ENCODE measurements around the gene DPH7.
"Not testable (repeated sequence)": the region's sequence is repeated elsewhere in the genome, so short reads cannot be mapped to it uniquely, and the experiment has no call there.

Gene DPH7

DNA sequence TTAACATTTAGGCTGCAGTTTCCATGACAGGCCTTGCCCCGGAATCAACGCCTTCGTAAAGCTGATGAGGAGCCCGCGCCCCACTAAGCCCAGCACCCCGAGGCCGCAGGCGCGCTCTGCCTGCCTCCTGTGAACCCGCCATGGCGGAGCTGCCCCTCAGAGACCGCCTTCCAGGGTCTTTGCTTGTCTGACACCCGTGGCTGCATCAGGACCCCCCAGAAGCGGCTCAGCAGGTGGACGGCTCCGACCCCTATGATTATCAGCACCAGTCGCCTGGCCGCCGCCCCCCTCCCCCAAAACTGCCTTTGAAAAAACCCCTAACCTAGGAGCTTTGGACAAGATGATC lies 507 bp upstream of the DPH7 start:
- Histone ChIP-seq H3K27ac (ENCODE audit: low read depth, low read length) (peak overlapping the region; percentile 58; the same call in 1 of the 2 replicates), H3K9me3 (ENCODE audit: control insufficient read depth, insufficient read depth, low read depth, low read length) (no peaks in the 10 kb centered on the region), H3K36me3 (ENCODE audit: control insufficient read depth, insufficient read depth, low read length) (peaks cover 62% of the 10 kb centered on the region), H3K27me3 (ENCODE audit: control insufficient read depth, insufficient read depth, low read length) (no peaks in the 10 kb centered on the region), H3K4me1 (ENCODE audit: control insufficient read depth, insufficient read depth, low read length) (peaks cover 31% of the 10 kb centered on the region), H3K9ac (ENCODE audit: low read length) (peak overlapping the region; percentile 61), H3K4me3 (ENCODE audit: low read depth, low read length) (peak overlapping the region; percentile 100)

DNA sequence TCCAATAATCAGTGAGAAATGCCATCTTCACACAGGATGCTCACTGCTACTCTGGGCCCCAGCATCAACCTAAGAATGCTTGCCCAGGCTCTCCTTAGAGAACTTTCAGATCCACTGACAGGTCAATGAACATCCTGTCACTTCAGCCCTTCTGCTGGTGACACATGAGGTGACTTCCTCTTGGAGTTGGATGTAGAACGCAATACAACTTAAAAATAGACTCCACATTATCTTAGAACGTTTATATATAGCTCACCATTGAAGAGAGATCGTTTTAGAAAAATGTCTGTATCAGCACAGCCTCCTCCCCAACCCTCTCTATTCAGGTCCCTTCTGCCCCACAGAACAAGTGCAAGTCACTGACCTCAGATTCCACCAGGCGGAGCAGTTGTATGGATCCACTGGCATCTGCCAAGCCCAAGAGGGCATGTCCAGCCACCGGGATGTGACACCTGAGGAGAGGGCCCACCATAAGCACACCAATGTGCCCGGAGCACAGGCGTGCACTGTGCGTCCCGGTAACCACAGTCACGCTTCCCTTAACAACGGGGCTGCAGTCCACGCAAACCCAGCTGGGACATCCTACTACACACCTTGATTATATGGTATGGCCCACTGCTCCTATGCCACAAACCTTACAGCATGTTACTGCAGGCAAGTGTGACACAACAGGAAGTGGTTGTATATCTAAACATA lies 2.9 kb downstream of the DPH7 start:
- H3K4me1 ChIP-seq (ENCODE audit: control insufficient read depth, insufficient read depth, low read length) = peaks cover 24% of the 10 kb centered on the region
- H3K9ac ChIP-seq (ENCODE audit: low read length) = no peak overlapping the region
- H3K27me3 ChIP-seq (ENCODE audit: control insufficient read depth, insufficient read depth, low read length) = no peaks in the 10 kb centered on the region
- peaks cover 49% of the 10 kb centered on the region for H3K36me3 ChIP-seq (ENCODE audit: control insufficient read depth, insufficient read depth, low read length)
- H3K9me3 ChIP-seq (ENCODE audit: control insufficient read depth, insufficient read depth, low read depth, low read length) = no peaks in the 10 kb centered on the region
- H3K27ac ChIP-seq (ENCODE audit: low read depth, low read length) = no peak overlapping the region
- no peak overlapping the region for H3K4me3 ChIP-seq (ENCODE audit: low read depth, low read length)

DNA sequence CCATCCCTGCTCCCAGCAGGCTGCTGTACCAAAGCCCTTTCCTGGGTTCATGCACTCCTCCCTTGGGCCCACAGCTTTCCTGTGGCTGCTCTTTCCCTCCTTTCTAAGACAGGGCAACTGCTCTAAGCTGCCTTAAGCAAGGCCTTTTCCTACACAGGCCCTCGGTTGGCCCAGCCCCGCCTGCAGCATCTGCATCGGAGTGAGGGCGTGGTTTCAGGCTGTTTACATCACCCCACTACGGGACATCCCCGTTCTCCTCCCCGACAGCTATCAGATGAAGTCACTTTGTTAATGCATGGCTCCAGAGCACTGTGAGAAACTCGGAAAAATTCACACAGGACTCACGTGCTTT lies 3.4 kb downstream of the DPH7 start:
- Histone ChIP-seq H3K27ac (ENCODE audit: low read depth, low read length) (no peak overlapping the region), H3K9ac (ENCODE audit: low read length) (no peak overlapping the region), H3K36me3 (ENCODE audit: control insufficient read depth, insufficient read depth, low read length) (peaks cover 52% of the 10 kb centered on the region), H3K4me3 (ENCODE audit: low read depth, low read length) (no peak overlapping the region), H3K27me3 (ENCODE audit: control insufficient read depth, insufficient read depth, low read length) (no peaks in the 10 kb centered on the region), H3K4me1 (ENCODE audit: control insufficient read depth, insufficient read depth, low read length) (peaks cover 19% of the 10 kb centered on the region), H3K9me3 (ENCODE audit: control insufficient read depth, insufficient read depth, low read depth, low read length) (no peaks in the 10 kb centered on the region)

DNA sequence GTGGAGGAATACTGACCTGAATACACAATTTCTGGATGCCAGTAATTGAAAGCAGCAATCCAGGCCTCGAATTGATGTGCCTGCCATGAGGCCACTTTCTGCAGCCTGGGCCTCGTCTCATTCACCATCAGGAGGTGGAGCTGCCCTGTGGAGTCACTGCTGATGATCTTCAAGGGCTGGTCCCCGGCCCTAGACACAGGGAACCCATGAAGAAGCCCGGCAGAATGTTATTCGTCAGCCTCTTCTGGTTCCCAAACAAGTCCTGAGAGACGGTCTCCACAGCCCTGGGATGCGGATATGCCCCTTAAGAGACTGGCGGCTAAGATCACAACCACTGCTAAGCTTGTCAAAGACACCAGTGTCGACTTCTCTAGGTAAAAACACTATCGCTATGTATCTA lies 4.5 kb downstream of the DPH7 start:
- H3K27me3 ChIP-seq (ENCODE audit: control insufficient read depth, insufficient read depth, low read length) = no peaks in the 10 kb centered on the region
- H3K9ac ChIP-seq (ENCODE audit: low read length) = no peak overlapping the region
- peaks cover 11% of the 10 kb centered on the region for H3K4me1 ChIP-seq (ENCODE audit: control insufficient read depth, insufficient read depth, low read length)
- peaks cover 54% of the 10 kb centered on the region for H3K36me3 ChIP-seq (ENCODE audit: control insufficient read depth, insufficient read depth, low read length)
- H3K9me3 ChIP-seq (ENCODE audit: control insufficient read depth, insufficient read depth, low read depth, low read length) = no peaks in the 10 kb centered on the region
- H3K27ac ChIP-seq (ENCODE audit: low read depth, low read length) = no peak overlapping the region
- H3K4me3 ChIP-seq (ENCODE audit: low read depth, low read length) = no peak overlapping the region

DNA sequence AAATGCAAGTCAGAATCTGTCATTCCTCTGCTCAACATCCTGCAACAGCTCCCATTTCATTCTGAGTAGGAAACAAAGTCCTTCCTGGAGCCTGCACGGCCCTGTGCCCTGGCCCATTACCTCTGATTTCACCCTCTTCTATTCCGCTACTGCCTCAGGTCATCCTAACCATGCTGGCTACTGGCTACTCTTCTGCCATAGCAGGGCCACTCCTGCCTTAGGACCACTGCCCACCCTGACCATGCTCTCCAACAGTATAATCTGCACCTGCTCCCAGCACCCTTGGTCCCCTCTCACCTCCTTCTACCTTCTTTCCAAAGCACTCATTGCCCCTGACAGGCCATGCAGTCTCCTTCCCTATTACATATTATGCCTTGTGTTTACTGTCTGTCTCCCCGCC lies 8.2 kb downstream of the DPH7 start:
- Histone ChIP-seq H3K27ac (ENCODE audit: low read depth, low read length) (no peak overlapping the region), H3K36me3 (ENCODE audit: control insufficient read depth, insufficient read depth, low read length) (peaks cover 48% of the 10 kb centered on the region), H3K4me3 (ENCODE audit: low read depth, low read length) (no peak overlapping the region), H3K4me1 (ENCODE audit: control insufficient read depth, insufficient read depth, low read length) (no peaks in the 10 kb centered on the region), H3K27me3 (ENCODE audit: control insufficient read depth, insufficient read depth, low read length) (no peaks in the 10 kb centered on the region), H3K9ac (ENCODE audit: low read length) (no peak overlapping the region), H3K9me3 (ENCODE audit: control insufficient read depth, insufficient read depth, low read depth, low read length) (no peaks in the 10 kb centered on the region)

DNA sequence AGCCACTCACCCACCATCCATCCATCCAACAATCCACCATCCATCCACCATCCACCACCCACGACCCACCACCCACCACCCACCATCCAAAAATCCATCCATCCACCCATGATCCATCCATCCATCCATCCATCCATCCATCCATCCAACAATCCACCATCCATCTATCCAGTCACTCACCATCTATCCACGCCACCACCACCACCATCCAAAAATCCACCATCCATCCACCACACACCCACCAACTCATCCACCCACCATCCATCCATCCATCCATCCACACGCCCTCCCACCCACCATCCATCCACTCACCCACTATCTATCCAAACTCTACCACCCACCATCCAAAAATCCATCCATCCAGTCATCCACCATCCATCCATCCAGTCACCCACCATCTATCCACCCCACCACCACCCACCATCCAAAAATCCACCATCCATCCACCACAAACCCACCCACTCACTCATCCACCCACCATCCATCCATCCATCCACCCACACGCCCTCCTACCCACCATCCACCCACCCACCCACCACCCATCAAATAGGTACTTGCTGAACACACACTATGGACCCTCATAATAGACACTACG lies 9.0 kb downstream of the DPH7 start:
- Histone ChIP-seq H3K36me3 (ENCODE audit: control insufficient read depth, insufficient read depth, low read length) (peaks cover 43% of the 10 kb centered on the region), H3K27ac (ENCODE audit: low read depth, low read length) (no peak overlapping the region), H3K27me3 (ENCODE audit: control insufficient read depth, insufficient read depth, low read length) (no peaks in the 10 kb centered on the region), H3K4me1 (ENCODE audit: control insufficient read depth, insufficient read depth, low read length) (no peaks in the 10 kb centered on the region), H3K9me3 (ENCODE audit: control insufficient read depth, insufficient read depth, low read depth, low read length) (no peaks in the 10 kb centered on the region), H3K4me3 (ENCODE audit: low read depth, low read length) (no peak overlapping the region), H3K9ac (ENCODE audit: low read length) (no peak overlapping the region)

DNA sequence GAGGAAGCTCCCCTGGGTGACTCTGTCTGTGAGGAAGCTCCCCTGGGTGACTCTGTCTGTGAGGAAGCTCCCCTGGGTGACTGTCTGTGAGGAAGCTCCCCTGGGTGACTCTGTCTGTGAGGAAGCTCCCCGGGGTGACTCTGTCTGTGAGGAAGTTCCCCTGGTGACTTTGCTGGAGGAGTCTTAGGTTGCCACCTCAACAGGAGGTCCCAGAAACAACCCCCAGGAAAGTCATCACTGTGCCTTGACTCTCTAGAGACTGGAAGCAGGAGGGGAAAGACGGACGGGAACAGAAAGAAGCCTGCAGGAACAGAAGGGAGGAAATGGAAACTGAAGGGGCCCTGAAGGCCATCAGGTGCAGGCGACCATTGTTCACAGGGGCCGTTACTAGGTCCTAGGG lies 10.3 kb downstream of the DPH7 start:
- H3K9ac ChIP-seq (ENCODE audit: low read length); H3K4me1 ChIP-seq (ENCODE audit: control insufficient read depth, insufficient read depth, low read length); H3K27ac ChIP-seq (ENCODE audit: low read depth, low read length): not testable (repeated sequence)

DNA sequence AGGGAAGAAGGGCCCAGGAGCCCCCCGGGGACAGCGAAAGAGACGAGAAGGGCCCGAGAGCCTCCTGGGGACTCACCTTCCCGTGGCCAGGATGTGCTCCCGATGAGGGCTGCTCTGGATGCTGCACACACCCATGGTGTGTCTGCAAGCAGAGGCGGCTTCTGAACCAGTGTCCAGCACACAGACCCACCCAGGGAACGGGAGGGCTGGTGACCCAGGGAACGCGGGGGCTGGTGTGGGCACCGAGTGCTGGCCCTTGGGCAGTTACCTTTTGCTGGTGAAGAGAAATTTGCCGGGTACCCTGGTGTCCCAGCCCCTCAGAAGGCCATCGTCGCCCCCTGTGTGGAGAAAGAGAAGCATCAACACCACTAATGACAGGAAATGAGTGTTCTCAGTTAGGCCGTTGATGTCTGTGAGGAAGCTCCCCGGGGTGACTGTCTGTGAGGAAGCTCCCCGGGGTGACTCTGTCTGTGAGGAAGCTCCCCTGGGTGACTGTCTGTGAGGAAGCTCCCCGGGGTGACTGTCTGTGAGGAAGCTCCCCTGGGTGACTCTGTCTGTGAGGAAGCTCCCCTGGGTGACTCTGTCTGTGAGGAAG lies 13.8 kb downstream of the DPH7 start:
- no peak overlapping the region for H3K27ac ChIP-seq (ENCODE audit: low read depth, low read length)
- H3K4me1 ChIP-seq (ENCODE audit: control insufficient read depth, insufficient read depth, low read length) = no peaks in the 10 kb centered on the region
- H3K9me3 ChIP-seq (ENCODE audit: control insufficient read depth, insufficient read depth, low read depth, low read length) = no peaks in the 10 kb centered on the region
- no peaks in the 10 kb centered on the region for H3K27me3 ChIP-seq (ENCODE audit: control insufficient read depth, insufficient read depth, low read length)
- peaks cover 44% of the 10 kb centered on the region for H3K36me3 ChIP-seq (ENCODE audit: control insufficient read depth, insufficient read depth, low read length)
- H3K9ac ChIP-seq (ENCODE audit: low read length) = no peak overlapping the region
- H3K4me3 ChIP-seq (ENCODE audit: low read depth, low read length) = no peak overlapping the region

More for the DNA sequence above, 10.3 kb downstream of the DPH7 start:
- H3K36me3 ChIP-seq (ENCODE audit: control insufficient read depth, insufficient read depth, low read length) = peaks cover 44% of the 10 kb centered on the region
- H3K4me3 ChIP-seq (ENCODE audit: low read depth, low read length); H3K9me3 ChIP-seq (ENCODE audit: control insufficient read depth, insufficient read depth, low read depth, low read length); H3K27me3 ChIP-seq (ENCODE audit: control insufficient read depth, insufficient read depth, low read length): not testable (repeated sequence)

DNA sequence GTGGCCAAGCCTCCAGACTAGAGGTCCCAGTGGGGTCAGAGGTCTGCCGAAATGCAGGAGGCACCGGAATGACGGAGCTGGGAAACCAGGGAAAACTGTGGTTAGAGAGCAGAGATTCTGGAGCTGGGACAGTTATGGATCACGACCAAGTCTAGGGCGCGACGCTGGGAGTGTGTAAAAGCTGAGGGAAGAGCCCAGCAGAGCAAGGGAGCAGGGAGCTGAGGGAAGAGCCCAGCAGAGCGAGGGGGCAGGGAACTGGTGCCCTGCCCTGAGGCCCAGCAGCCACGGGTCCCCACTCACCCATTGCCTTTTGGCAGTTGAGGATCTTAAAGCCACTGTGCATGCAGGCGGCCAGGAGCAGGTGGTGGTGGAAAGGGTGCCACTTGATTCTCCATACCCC lies 14.6 kb downstream of the DPH7 start:
- Histone ChIP-seq H3K27ac (ENCODE audit: low read depth, low read length) (no peak overlapping the region), H3K36me3 (ENCODE audit: control insufficient read depth, insufficient read depth, low read length) (peaks cover 46% of the 10 kb centered on the region), H3K4me1 (ENCODE audit: control insufficient read depth, insufficient read depth, low read length) (no peaks in the 10 kb centered on the region), H3K4me3 (ENCODE audit: low read depth, low read length) (no peak overlapping the region), H3K9ac (ENCODE audit: low read length) (no peak overlapping the region), H3K27me3 (ENCODE audit: control insufficient read depth, insufficient read depth, low read length) (no peaks in the 10 kb centered on the region), H3K9me3 (ENCODE audit: control insufficient read depth, insufficient read depth, low read depth, low read length) (no peaks in the 10 kb centered on the region)

DNA sequence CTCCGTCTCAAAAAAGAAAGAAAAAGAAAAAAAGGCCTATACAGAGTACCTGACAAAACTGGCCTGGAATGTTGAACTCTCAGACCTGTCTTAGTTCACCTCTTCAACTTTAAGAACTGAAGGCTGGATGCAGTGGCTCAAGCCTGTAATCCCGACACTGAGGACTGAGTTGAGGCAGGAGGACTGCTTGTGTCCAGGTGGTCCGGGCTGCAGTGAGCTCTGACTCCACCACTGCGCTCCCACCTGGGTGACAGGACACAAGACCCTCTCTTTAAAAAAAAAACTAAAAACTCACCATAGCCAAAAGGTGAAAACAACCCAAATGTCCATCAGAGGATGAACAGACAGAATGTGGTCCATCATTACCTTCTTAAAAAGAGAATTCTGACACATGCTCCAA lies 20.6 kb downstream of the DPH7 start:
- no peak overlapping the region for H3K27ac ChIP-seq (ENCODE audit: low read depth, low read length)
- H3K4me1 ChIP-seq (ENCODE audit: control insufficient read depth, insufficient read depth, low read length) = no peaks in the 10 kb centered on the region
- H3K9me3 ChIP-seq (ENCODE audit: control insufficient read depth, insufficient read depth, low read depth, low read length) = no peaks in the 10 kb centered on the region
- H3K27me3 ChIP-seq (ENCODE audit: control insufficient read depth, insufficient read depth, low read length) = no peaks in the 10 kb centered on the region
- peaks cover 60% of the 10 kb centered on the region for H3K36me3 ChIP-seq (ENCODE audit: control insufficient read depth, insufficient read depth, low read length)
- no peak overlapping the region for H3K4me3 ChIP-seq (ENCODE audit: low read depth, low read length)
- H3K9ac ChIP-seq (ENCODE audit: low read length) = no peak overlapping the region

DNA sequence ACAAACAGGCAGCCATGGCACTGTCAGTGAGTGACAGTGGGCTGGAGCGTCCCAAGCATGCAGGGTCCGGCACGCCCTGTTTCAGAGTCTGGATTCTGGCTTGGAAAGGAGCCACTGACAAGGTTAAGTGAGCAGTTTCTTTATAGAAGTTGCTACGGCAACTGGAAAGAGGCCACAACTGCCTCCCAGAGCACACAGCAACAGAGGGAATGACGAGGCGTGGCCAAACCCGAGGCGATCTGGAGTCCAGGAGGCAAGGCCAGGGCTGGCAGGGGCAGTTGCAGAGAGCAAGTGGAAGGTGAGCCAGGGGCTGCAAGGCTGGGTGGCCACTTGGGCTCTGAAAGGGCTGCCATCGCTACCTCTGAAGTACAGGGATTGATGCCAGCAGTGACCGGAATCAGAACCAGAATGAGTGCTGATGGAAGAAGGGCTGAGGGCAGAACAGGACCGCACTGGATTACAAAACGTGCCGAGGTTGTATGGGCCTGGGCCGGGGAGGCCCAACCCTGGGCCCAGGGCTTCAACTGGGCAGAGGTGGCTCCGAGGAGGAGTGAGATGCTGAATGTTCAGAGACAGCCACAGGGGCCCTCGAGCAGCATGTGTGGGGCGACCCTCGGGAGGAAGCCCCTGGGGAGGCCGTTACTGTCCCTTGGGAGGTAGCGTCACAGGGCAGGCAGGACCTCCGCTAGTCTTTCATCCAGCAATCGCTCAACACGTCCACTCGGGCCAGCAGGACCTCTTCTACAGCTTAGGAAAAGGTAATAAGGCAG lies 22.5 kb downstream of the DPH7 start:
- Histone ChIP-seq H3K27me3 (ENCODE audit: control insufficient read depth, insufficient read depth, low read length) (no peaks in the 10 kb centered on the region), H3K9ac (ENCODE audit: low read length) (no peak overlapping the region), H3K4me1 (ENCODE audit: control insufficient read depth, insufficient read depth, low read length) (no peaks in the 10 kb centered on the region), H3K27ac (ENCODE audit: low read depth, low read length) (no peak overlapping the region), H3K9me3 (ENCODE audit: control insufficient read depth, insufficient read depth, low read depth, low read length) (no peaks in the 10 kb centered on the region), H3K36me3 (ENCODE audit: control insufficient read depth, insufficient read depth, low read length) (peaks cover 50% of the 10 kb centered on the region), H3K4me3 (ENCODE audit: low read depth, low read length) (no peak overlapping the region)

Data from HUES6 (cell line).